Measurements from ENCODE around the gene CLIP3.

- TF ChIP-seq RAD21 (CRISPR knock-in tag; IDR thresholded peaks at IDR 0.05), result no peak
- no peak for TF ChIP-seq ZNF558 (CRISPR knock-in tag; IDR thresholded peaks at IDR 0.05; ENCODE audit: borderline replicate concordance)
- no peak for TF ChIP-seq CTCF (CRISPR knock-in tag; IDR thresholded peaks at IDR 0.05)
- TF ChIP-seq, protein P1, sequence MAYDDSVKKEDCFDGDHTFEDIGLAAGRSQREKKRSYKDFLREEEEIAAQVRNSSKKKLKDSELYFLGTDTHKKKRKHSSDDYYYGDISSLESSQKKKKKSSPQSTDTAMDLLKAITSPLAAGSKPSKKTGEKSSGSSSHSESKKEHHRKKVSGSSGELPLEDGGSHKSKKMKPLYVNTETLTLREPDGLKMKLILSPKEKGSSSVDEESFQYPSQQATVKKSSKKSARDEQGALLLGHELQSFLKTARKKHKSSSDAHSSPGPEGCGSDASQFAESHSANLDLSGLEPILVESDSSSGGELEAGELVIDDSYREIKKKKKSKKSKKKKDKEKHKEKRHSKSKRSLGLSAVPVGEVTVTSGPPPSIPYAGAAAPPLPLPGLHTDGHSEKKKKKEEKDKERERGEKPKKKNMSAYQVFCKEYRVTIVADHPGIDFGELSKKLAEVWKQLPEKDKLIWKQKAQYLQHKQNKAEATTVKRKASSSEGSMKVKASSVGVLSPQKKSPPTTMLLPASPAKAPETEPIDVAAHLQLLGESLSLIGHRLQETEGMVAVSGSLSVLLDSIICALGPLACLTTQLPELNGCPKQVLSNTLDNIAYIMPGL (CRISPR knock-in tag; IDR thresholded peaks at IDR 0.05; ENCODE audit: borderline replicate concordance in 1 of 2, low read depth in 1 of 2), result no peak
- no peak for TF ChIP-seq NKX3-1 (CRISPR knock-in tag; IDR thresholded peaks at IDR 0.05)
Measured at GRCh38 chr19:35987571-35987896, 45.1 kb downstream of the CLIP3 start.

Measured in HepG2 (cell line).